Left ventricle myocardium inferior (tissue), 1 donor: ENCODE measurements around the gene ZNF524. TPM values are rescaled to one million over a fixed set of nuclear protein-coding genes. Genes with fewer than 3 reads are reported as not detected.

ENCODE experiments used
- DNase-seq: peaks from one replicate; pipeline ENCODE4 v3.0.0-alpha.2; 2020
- H3K27ac ChIP-seq: fragments of 200-600 bp; replicated peaks from 2 replicates; pipeline ENCODE4 v1.8.0; 2021
- H3K27me3 ChIP-seq: fragments of 200-600 bp; 2 replicates; pipeline ENCODE4 v1.8.0; 2021; ENCODE audit warnings: low read depth
- H3K36me3 ChIP-seq: fragments of 200-600 bp; 2 replicates; pipeline ENCODE4 v1.8.0; 2021
- H3K4me1 ChIP-seq: fragments of 200-600 bp; 2 replicates; pipeline ENCODE4 v1.8.0; 2021
- H3K4me3 ChIP-seq: fragments of 200-600 bp; 2 replicates; pipeline ENCODE4 v1.8.0; 2021; ENCODE audit warnings: mild to moderate bottlenecking, moderate library complexity
- H3K9me3 ChIP-seq: fragments of 200-600 bp; replicated peaks from 2 replicates; pipeline ENCODE4 v1.8.0; 2021
- CTCF ChIP-seq: fragments of 200-600 bp; IDR thresholded peaks from 2 replicates; pipeline ENCODE4 v1.8.0; 2021; ENCODE audit warnings: antibody characterized with exemption, mild to moderate bottlenecking, borderline replicate concordance
- intact Hi-C: fragments of 100-400 bp; cut with micrococcal nuclease; formaldehyde crosslinking; loops from one replicate; pipeline ENCODE4 v1.11.0; 2022
- total RNA-seq: library from RNA; stranded (reverse); fragmentation: NEBNext Ultra II Directional; extraction: Animal tissue kit (Norgen Biotek cat#: 25700); gene quantifications from one replicate; pipeline ENCODE4 v1.2.1, GENCODE V29; 2021
- donor health status: DM: no; HTN: yes; CAD: no; lungs with severe emphysema.

ZNF524 gene
- total RNA-seq, 1 donor from 2014 or later, result 15.6 TPM

- no peaks in the 10 kb centered on the region for H3K36me3 ChIP-seq
These were observed 38.8 kb downstream of the ZNF524 start for GRCh38 chr19:55638864-55639359.

GRCh38 chr19:55640043-55640576 lies 40.0 kb downstream of the ZNF524 start:
- Histone ChIP-seq H3K27ac (peak overlapping the region; percentile 95), H3K4me3 (peak overlapping the region; percentile 93), H3K36me3 (peaks cover 6% of the 10 kb centered on the region), H3K9me3 (no peaks in the 10 kb centered on the region), H3K4me1 (peaks cover 97% of the 10 kb centered on the region), H3K27me3 (no peaks in the 10 kb centered on the region)
- peak; percentile 65 for DNase-seq
- TF ChIP-seq CTCF, result peak; percentile 50
- intact Hi-C loops, result no loop called here

More at GRCh38 chr19:55638864-55639359, 38.8 kb downstream of the ZNF524 start:
- Histone ChIP-seq H3K9me3 (no peaks in the 10 kb centered on the region), H3K4me3 (no peak overlapping the region), H3K27ac (no peak overlapping the region), H3K4me1 (peaks cover 96% of the 10 kb centered on the region), H3K27me3 (no peaks in the 10 kb centered on the region)
- intact Hi-C loops, result no loop called here
- no peak for DNase-seq
- peak; percentile 50 for TF ChIP-seq CTCF

GRCh38 chr19:55640577-55641425 lies 40.7 kb downstream of the ZNF524 start, which contains the start of gene ZNF580:
TSS of gene ZNF580 (plus strand) at chr19:55641002. CDS start at chr19:55642509, 1,507 bp downstream.
- H3K36me3 ChIP-seq, result peaks cover 10% of the 10 kb centered on the region
- H3K9me3 ChIP-seq, result no peaks in the 10 kb centered on the region
- intact Hi-C loops, result no loop called here
- H3K27ac ChIP-seq, result peak within 1 kb of the TSS; percentile 95
- peaks cover 90% of the 10 kb centered on the region for H3K4me1 ChIP-seq
- peak; percentile 71 for DNase-seq
- no peaks in the 10 kb centered on the region for H3K27me3 ChIP-seq
- TF ChIP-seq CTCF, result no peak
- H3K4me3 ChIP-seq, result peak within 1 kb of the TSS; percentile 93

- Histone ChIP-seq H3K9me3 (no peaks in the 10 kb centered on the region), H3K27me3 (no peaks in the 10 kb centered on the region), H3K4me1 (peaks cover 83% of the 10 kb centered on the region), H3K36me3 (peaks cover 10% of the 10 kb centered on the region), H3K27ac (peak overlapping the region; percentile 95), H3K4me3 (peak overlapping the region; percentile 93)
- intact Hi-C loops, result no loop called here
- DNase-seq, result no peak
- no peak for TF ChIP-seq CTCF
These were observed 41.5 kb downstream of the ZNF524 start for GRCh38 chr19:55641426-55642152.
